Sigmoid colon (tissue), 4 donors: Measurements from ENCODE around the gene PRKAR2B.

Source experiments
- EP300 ChIP-seq, 4 donors: sonication (generic); formaldehyde crosslinking; IDR thresholded peaks; one replicate each; pipeline ENCODE4 v1.6.1; 2017; ENCODE audit warnings: antibody characterized with exemption in 4 of 4
- POLR2A ChIP-seq, 2 donors: fragments of 450-650 bp; IDR thresholded peaks; one replicate each; pipeline ENCODE4 v1.6.1; 2016; ENCODE audit warnings: antibody characterized with exemption in 2 of 2, mild to moderate bottlenecking in 2 of 2, moderate library complexity in 2 of 2
- POLR2AphosphoS5 ChIP-seq, 4 donors: sonication (generic); formaldehyde crosslinking; IDR thresholded peaks; one replicate each; pipeline ENCODE4 v1.6.1; 2017; ENCODE audit warnings: antibody characterized with exemption in 4 of 4
- TF ChIP-seq, protein P1 (sequence below), 4 experiments: fragments of 450-650 bp in 3 of 4; fragments of 200-600 bp in 1 of 4; IDR thresholded peaks; one replicate each; pipeline ENCODE4 v1.5.1; 2016 to 2019; ENCODE audit warnings: antibody characterized with exemption in 4 of 4, mild to moderate bottlenecking in 3 of 4, moderate library complexity in 2 of 4

DNA sequence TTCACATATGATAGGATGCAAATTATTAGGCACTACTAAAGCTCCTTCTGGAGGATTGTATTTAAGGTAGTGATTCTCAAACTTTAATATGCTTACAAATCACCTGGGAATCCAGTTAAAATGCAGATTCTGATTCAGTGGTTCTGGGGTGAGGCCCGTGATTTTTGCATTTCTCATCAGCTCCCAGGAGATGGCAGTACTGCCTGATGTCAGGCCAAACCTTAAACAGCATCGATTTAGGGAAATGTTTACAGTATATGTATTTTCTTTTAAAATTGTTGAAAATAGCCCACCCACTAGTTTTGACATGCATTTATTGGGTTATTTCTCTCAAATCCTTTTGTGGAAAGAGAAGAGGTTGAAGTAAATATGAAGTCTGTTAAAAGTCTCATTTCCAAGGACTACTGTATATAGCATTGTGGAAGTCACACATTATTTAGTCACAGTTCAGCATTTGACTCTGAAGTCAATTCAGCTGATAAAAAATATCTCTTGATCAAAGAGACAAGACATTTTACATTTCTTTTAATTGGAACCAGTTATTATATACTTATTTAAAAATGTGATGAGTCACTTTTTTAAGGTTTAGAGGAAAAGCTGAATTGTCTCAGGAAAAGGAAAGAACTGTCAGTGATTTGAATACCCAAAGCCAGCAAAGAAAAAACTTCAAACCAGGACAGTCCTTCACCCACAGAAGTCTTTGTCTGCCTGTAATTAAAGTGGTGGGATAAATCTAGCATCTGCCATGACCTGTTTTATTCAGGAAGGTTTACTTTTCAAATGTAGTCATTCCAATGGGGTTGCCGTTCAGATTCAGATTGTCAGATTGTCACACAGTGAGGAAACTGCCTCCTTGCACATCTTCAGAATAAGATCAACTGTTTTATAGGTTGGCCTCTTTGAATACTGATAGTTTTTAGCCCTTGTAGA is 103.2 kb downstream of the PRKAR2B start:
- TF ChIP-seq, protein P1, sequence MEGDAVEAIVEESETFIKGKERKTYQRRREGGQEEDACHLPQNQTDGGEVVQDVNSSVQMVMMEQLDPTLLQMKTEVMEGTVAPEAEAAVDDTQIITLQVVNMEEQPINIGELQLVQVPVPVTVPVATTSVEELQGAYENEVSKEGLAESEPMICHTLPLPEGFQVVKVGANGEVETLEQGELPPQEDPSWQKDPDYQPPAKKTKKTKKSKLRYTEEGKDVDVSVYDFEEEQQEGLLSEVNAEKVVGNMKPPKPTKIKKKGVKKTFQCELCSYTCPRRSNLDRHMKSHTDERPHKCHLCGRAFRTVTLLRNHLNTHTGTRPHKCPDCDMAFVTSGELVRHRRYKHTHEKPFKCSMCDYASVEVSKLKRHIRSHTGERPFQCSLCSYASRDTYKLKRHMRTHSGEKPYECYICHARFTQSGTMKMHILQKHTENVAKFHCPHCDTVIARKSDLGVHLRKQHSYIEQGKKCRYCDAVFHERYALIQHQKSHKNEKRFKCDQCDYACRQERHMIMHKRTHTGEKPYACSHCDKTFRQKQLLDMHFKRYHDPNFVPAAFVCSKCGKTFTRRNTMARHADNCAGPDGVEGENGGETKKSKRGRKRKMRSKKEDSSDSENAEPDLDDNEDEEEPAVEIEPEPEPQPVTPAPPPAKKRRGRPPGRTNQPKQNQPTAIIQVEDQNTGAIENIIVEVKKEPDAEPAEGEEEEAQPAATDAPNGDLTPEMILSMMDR (IDR thresholded peaks at IDR 0.05), result peak in 3 of 4 experiments; percentile 38 to 51 (median 39)
- TF ChIP-seq POLR2A (IDR thresholded peaks at IDR 0.05) (no peak), EP300 (IDR thresholded peaks at IDR 0.05) (no peak), POLR2AphosphoS5 (IDR thresholded peaks at IDR 0.05) (no peak)
